LNCAP (cell line): ENCODE results near the gene TSPAN15.

Experiments used
- CTCF ChIP-seq: fragments of 450-650 bp; IDR thresholded peaks from 2 replicates; pipeline ENCODE4 v1.5.1; 2017; ENCODE audit warnings: mild to moderate bottlenecking

The TSPAN15 gene

DNA sequence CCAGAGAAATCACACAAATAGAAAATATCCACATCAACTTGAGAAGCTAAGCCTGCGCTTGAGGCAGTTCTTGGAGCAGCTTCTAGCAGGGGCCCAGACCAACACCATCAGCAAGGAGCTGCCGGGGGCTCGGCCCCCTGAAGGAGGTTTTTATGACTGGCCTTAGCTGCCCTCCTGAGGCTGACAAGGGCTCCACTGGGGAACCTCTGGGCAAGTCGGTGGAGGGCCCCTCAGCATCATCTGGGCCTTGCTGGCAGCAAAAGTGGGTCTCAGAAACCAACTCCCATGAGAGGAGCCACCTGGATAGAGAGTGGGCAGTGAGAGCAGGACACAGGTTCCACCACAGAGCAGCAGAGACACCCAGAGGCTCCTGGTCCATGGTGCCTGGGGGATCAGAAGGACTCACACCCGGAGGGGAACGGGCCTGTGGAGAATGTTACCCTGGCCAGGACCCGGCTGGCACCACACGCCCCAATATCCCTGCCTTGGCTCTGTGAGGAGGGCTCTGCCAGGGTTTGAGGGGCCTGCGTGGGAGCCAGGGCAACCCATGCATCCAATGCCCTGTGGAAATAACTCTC is 66.1 kb downstream of the TSPAN15 start:
- TF ChIP-seq CTCF = no peak

- no peak for TF ChIP-seq CTCF
Measured at GRCh38 chr10:69527961-69528360, 76.7 kb downstream of the TSPAN15 start.

DNA sequence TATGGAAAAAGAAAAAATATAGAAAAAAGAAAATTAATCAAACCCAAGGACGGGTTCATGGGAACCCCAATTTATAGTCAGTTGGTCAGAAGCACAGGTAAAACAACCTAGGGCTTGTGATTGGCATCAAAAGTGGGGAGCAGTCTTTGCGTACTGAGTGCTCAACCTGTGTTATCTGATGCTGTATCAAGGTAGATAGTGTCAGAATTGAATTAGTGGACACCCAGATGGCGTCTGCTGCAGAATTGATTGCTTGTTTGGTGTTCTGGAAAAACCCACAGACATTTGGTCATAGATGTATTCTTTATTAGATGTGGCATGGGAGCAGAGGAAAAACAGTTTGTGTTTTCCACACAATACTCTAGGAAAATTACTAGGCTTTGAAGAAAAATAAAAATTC is 82.4 kb downstream of the TSPAN15 start:
- no peak for TF ChIP-seq CTCF

GRCh38 chr10:69537449-69537848 is 86.2 kb downstream of the TSPAN15 start:
- TF ChIP-seq CTCF = no peak

DNA sequence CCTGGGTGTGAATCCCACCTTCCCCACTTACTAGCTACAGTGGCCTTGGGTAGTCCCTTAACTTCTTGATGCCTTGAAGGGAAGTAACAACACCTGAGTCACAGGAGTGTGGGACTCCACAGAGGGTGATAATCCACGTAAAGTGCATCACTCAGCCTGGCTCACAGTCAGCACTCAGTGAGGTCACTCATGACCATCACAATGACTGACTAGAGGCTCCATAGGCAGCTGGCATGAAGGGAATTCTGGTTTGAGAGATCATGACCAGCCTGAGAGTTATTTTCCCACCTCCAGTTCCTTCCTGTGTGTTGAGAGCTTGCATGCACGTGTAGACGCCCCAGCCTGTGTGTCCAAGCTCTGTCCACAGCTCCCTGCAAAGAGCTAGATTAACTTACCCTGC is 87.2 kb downstream of the TSPAN15 start:
- TF ChIP-seq CTCF = no peak

GRCh38 chr10:69541463-69541862 is 90.2 kb downstream of the TSPAN15 start:
- TF ChIP-seq CTCF = no peak

DNA sequence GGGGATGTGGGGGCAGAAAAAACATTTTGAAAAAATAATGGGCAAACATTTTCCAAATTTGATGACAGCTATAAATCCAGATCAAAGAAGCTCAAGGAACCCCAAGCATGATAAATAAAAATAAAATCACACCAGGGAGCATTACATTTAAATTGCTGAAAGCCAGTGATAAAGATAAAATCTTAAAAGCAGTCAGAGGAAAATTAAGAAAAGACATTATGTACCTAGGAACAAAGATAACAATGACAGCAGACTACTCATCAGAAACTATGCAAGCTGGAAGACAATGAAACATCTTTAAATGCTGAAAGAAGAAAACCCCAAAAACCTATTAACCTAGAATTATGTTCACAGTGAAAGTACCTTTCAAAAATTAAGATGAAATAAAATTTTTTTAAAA is 98.7 kb downstream of the TSPAN15 start:
- TF ChIP-seq CTCF = no peak

DNA sequence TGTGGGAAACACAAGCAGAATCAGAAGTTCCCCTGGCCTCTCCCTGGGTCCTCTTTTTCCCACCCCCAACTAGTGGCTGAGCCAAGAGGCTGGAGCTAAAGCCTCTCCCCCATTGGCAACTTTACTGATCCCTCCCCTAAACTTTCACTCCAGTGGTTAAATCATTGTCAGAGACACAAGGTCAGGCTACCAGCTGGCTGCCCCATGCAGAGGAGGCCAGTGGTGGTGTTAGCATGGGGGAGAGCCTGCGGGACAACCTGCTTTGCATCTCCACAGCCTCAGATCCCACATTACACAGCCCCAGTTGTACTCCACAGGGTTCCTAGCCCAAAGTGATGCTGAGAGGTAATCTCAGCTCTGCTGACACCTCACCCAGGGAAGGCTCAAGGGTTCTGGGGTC is 101.0 kb downstream of the TSPAN15 start:
- no peak for TF ChIP-seq CTCF
